ENCODE results near the gene PRKCB.

Gene PRKCB

GRCh38 chr16:24204150-24204665 is 368.4 kb downstream of the PRKCB start:
- no peak for TF ChIP-seq CTCF (IDR thresholded peaks at IDR 0.05; ENCODE audit: low read depth, low read length)
- in situ Hi-C loops (cut with HindIII; ENCODE audit: low sequenced_read_pairs), result no loop called here
- H3K4me3 ChIP-seq (ENCODE audit: low read depth, low read length), result no peak overlapping the region
- DNase-seq (ENCODE audit: low read depth, low spot score), result no peak

DNA sequence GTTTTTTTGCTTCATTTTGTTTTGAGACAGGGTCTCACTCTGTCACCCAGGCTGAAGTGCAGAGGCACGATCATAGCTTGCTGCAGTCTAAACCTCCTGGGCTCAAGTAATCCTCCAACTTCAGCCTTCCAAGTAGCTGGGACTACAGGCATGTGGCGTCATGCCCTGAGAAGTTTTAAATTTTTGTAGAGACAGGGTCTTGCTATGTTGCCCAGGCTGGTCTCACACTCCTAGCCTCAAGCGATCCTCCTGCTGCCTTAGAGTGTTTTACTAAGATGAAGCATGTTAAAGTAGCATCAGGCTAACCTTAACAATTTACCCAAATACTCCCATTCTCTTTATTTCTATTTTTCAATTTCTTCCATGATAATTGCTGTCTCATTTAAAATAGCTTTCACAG is 371.1 kb downstream of the PRKCB start:
- DNase-seq (ENCODE audit: low read depth, low spot score), result no peak
- no peak overlapping the region for H3K4me3 ChIP-seq (ENCODE audit: low read depth, low read length)
- no peak for TF ChIP-seq CTCF (IDR thresholded peaks at IDR 0.05; ENCODE audit: low read depth, low read length)
- in situ Hi-C loops (cut with HindIII; ENCODE audit: low sequenced_read_pairs), result no loop called here

DNA sequence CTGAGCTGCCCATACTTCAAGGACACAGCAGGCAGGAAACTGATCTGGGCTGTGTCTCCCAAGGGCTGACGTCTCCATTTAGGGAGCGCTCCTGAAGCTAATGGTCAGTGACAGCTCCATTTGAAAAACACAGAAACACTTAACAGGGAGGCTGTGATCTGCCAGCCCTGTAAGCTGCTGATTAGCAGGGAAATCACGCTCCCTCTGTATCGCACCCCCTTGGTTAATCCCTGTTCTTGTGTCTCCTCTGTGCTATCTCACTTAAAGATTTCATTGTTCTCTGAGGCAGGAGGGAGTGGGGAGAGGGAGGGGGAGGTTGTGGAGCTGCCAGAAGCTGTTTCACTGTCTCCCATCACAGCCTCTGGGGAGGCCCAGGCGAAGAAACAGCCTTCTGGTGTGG is 372.9 kb downstream of the PRKCB start:
- DNase-seq (ENCODE audit: low read depth, low spot score), result no peak
- H3K4me3 ChIP-seq (ENCODE audit: low read depth, low read length), result no peak overlapping the region
- in situ Hi-C loops (cut with HindIII; ENCODE audit: low sequenced_read_pairs), result no loop called here
- TF ChIP-seq CTCF (IDR thresholded peaks at IDR 0.05; ENCODE audit: low read depth, low read length), result no peak

GRCh38 chr16:24214992-24215391 is 379.2 kb downstream of the PRKCB start:
- DNase-seq (ENCODE audit: low read depth, low spot score), result no peak
- H3K4me3 ChIP-seq (ENCODE audit: low read depth, low read length), result no peak overlapping the region
- no peak for TF ChIP-seq CTCF (IDR thresholded peaks at IDR 0.05; ENCODE audit: low read depth, low read length)
- in situ Hi-C loops (cut with HindIII; ENCODE audit: low sequenced_read_pairs), result no loop called here

DNA sequence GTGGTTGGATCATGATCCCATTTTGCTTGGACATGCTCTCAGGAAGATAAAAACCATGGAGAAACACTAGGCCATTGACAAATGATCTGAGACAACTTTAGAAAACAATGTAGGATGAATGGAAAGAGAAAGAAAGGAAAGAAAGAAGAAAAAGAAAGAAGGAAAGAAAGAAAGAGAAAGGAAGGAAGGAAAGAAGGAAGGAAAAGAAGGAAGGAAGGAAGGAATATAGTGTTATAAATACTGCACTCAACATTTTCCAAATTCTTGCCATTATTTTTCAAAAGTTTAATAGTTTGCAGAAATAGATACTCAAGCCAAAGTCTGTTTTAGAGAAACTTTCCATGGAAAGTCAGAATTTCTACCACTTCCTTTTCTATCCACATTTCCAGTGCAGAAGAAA is 381.2 kb downstream of the PRKCB start:
- TF ChIP-seq CTCF (IDR thresholded peaks at IDR 0.05; ENCODE audit: low read depth, low read length), result no peak
- H3K4me3 ChIP-seq (ENCODE audit: low read depth, low read length), result no peak overlapping the region
- no peak for DNase-seq (ENCODE audit: low read depth, low spot score)
- in situ Hi-C loops (cut with HindIII; ENCODE audit: low sequenced_read_pairs), result no loop called here

DNA sequence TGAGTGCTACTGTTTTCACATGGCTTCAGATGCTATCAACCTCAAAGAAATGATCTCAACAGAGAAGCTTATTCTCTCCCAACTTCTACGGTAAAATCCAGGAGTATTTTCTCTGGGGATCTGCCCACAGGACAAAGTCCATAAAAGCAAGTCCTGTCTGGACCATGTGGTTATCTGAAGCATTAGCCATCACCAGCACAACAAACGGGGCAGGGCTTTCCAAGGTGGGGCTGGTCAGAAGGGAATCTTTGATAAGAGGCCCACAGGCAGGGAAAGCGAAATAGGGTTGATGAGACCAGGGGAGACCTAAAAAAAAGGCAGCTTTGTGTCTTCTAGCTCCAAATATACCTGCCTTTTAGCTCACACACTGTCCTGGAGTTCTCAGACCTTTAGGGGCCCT is 381.7 kb downstream of the PRKCB start:
- in situ Hi-C loops (cut with HindIII; ENCODE audit: low sequenced_read_pairs), result no loop called here
- no peak overlapping the region for H3K4me3 ChIP-seq (ENCODE audit: low read depth, low read length)
- TF ChIP-seq CTCF (IDR thresholded peaks at IDR 0.05; ENCODE audit: low read depth, low read length), result no peak

GRCh38 chr16:24218299-24218698 is 382.5 kb downstream of the PRKCB start:
- in situ Hi-C loops (cut with HindIII; ENCODE audit: low sequenced_read_pairs), result no loop called here
- no peak for DNase-seq (ENCODE audit: low read depth, low spot score)
- TF ChIP-seq CTCF (IDR thresholded peaks at IDR 0.05; ENCODE audit: low read depth, low read length), result no peak
- H3K4me3 ChIP-seq (ENCODE audit: low read depth, low read length), result no peak overlapping the region

More for the DNA sequence above, 381.7 kb downstream of the PRKCB start:
- no peak for DNase-seq (ENCODE audit: low read depth, low spot score)

Data from astrocyte of the spinal cord (primary cell).